Activated CD4-positive, alpha-beta T cell treated with anti-CD3 and anti-CD28 coated beads, Interleukin-2, amount 50 U/mL, for 24 hours (primary cell): Measurements from ENCODE around the gene GGPS1.
"Not testable (repeated sequence)": the region's sequence is repeated elsewhere in the genome, so short reads cannot be mapped to it uniquely, and the experiment has no call there.

Source experiments
- DNase-seq, 2 donors: peaks; one replicate each; pipeline ENCODE4 v3.0.0-alpha.2; 2020; ENCODE audit warnings: low read depth in 1 of 2, low spot score in 1 of 2

The GGPS1 gene

DNA sequence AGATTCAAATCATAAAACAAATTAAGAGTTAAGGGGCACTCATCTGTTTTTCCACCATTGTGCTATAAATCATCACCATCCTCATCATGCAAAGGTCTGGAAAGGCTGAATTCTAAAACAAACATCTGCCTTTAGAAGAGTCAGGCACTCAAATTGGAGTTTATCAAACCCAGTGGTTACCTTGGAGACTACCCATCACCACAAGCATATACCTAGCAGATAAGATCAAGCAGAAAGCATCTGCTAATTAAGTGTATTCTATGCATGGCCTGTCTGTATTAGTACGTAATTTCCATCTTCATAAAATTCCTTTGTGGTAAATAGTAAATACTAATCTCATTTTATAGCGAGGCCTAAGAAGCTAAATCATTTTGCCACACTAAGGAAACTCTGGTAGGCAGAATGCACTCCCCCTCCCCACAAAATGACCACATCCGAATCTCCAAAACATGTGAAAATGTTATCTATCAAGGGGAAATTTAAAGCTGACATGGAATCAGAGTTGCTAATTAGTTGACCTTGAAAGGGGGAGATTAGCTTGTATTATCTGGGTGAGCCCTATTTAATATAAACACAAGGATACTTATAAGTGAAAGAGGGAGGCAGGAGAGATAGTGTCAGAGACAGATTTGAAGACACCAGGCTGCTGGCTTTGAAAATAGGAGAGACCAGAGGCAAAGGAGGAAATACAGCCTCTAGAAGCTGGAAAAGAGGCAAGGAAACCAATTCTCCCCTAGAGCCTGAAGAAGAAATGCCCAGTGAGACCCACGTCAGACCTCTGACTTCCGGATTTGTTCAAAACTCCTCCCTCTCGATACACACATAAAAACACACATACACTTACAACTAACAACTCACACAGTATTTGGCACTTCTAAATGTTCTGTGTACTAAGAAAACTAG is 23.6 kb upstream of the GGPS1 start:
- DNase-seq: no peak

DNA sequence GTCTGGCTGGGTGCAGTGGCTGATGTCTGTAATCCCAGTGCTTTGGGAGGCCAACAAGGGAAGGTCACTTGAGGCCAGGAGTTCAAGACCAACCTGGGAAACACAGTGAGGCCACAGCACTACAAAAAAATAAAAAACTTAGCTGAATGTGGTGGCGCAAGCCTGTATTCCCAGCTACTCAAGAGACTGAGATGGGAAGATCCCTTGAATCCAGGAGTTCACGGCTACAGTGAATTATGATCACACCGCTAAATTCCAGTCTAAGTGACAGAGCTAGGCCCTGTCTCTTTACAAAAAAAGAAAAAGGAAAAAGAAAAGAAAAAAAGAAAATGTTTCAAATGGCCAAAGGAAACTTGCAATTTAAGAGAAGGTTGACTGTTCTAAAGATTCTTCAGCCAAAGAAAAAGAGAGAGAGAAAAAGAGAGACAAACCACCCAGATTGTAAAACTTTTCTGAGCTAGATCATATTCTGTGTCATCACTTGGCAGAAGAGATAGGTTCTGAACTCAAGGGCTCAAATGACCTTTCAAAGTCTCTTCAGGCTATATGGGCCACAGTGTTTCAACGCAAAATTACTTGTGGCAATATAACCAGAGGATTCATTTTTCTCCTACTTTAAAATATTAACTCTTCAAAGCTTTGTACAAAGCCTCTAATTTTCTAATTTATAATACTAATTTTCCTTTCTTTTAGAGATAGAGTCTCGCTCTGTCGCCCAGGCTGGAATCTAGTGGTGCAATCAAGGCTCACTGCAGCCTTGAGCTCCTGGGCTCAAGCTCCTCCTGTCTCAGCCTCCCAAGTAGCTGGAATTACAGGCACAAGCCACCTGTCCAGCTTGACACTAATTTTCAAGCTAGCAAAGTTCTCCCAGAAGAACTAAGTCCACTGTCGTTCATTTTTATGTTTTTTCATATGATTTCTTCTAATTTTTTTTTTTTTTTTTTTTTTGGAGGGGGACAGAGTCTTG is 20.9 kb upstream of the GGPS1 start:
- no peak for DNase-seq

DNA sequence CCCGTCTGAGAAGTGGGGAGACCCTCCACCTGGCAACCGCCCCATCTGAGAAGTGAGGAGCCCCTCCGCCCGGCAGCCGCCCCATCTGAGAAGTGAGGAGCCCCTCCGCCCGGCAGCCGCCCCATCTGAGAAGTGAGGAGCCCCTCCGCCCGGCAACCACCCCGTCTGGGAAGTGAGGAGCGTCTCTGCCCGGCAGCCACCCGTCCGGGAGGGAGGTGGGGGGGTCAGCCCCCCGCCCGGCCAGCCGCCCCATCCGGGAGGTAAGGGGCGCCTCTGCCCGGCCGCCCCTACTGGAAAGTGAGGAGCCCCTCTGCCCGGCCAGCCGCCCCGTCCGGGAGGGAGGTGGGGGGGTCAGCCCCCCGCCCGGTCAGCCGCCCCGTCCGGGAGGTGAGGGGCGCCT is 19.2 kb upstream of the GGPS1 start:
- not testable (repeated sequence) for DNase-seq

GRCh38 chr1:235313262-235313661 is 15.1 kb upstream of the GGPS1 start:
- DNase-seq: no peak

DNA sequence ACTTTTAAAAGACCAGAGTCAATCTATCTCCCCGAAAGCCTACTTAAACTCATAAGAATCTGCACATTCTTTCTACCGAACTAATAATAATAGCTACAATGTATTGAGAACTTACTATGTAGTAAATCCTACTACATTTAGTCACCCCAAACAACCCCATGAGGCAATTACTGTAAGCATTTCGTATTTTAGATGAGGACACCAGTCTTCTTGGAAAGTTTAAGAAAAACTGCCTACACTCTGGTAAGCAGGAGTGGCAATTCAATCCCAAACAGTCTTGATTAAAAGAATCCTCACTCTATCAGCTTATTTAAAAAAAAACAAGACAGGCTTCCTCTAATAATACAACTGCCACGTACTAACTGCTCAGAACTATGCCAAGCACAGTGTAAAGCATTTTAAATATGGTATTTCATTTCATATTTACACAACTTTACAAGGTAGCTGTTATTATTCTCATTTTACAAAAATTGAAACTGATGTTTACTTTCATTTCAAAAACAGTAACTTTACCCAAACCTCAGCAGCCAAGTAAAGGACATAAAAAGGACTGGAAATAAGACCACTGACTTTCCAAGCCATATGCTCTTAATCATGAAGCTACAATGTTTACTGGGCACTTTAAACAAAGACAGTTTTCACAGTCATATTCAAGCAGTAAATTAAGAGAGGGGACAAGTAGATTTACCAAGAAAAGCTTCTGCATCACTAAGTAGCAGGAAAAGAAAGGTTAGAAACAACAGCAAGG is 14.3 kb upstream of the GGPS1 start:
- DNase-seq: no peak

- DNase-seq: no peak
Observed at GRCh38 chr1:235315173-235315572, 13.2 kb upstream of the GGPS1 start.

DNA sequence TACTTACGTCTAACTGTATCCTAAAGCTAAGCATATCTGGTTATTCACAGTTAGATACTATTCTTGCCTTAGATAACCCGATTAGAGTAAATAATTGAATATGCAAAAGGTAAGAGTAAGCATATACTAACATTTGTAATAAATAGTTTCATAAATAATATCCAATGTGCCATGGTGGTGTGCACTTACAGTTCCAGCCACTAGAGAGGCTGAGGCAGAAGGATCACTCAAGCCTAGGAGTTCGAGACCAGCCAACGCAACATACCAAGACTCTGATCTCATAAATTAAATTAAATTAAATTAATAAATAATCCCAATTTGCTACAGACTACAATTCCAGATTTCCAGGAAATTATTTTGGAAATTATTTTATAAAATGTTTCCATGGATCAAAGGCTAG is 12.6 kb upstream of the GGPS1 start:
- DNase-seq: no peak

GRCh38 chr1:235317168-235317567 is 11.2 kb upstream of the GGPS1 start:
- no peak for DNase-seq

DNA sequence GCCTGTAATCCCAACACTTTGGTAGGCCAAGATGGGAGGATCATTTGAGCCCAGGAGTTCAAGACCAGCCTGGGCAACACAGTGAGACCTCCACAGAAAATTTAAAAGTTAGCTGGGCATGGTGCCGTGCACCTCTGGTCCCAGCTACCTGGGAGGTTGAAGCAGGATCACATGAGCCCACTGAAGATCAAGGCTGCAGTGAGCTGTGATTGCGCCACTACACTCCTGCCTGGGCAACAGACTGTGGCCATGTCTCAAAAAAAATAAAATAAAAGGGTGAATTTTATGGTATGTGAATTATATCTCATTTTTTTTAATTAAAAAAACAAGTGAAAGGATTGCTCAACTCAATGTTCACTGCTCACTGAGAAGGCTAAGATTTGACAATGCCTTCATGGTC is 9.1 kb upstream of the GGPS1 start:
- no peak for DNase-seq

DNA sequence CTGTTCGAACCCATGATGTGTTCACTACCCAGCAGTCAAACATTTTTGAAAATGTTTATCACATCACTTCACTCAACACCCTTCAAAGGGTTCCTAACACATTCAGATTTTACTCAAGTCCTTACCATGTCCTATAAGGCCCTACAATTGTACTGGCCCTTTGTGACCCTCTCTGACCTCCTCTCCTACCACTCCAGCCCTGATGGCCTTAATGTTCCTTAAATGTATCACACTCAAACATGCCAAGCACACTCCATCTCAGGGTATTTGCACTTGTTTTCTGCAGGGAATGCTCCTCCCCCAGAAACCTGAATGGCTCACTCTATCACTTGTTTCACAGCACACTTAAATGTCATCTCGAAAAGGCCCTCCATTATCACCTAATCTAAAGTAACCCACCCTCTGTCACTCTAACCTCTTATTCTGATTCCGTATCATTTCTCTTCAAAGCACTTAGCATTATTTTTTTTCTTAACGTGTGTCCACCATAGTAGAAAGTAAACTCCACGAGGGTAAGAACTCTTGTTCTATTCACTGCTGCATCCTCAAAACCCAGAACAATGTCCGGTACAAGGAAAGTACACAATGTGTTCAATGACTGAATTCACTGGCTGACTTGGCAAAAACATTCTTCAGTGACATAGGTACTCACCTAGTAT is 7.7 kb upstream of the GGPS1 start:
- DNase-seq: no peak

- no peak for DNase-seq
Observed at GRCh38 chr1:235324296-235324695, 4.1 kb upstream of the GGPS1 start.

DNA sequence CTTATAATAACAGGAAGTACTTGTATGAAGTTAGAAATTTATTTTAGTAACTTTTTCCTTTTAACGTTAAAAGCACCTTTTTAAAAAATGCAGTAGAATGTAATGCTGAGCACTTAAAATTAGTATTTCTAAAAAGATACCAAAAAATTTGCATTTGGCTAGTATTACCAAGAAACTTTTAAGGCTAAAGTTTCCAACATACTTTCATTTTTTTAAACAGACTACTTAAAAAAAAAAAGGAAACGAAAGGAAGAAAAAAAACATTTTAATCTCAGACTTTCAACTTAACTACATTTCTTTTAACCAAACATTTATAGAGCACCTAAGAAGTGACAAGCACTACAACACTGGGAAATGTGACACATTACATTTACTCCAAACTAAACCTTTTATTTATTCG is 3.2 kb upstream of the GGPS1 start:
- DNase-seq: no peak

- DNase-seq: no peak
Observed at GRCh38 chr1:235325854-235326253, 2.5 kb upstream of the GGPS1 start.

DNA sequence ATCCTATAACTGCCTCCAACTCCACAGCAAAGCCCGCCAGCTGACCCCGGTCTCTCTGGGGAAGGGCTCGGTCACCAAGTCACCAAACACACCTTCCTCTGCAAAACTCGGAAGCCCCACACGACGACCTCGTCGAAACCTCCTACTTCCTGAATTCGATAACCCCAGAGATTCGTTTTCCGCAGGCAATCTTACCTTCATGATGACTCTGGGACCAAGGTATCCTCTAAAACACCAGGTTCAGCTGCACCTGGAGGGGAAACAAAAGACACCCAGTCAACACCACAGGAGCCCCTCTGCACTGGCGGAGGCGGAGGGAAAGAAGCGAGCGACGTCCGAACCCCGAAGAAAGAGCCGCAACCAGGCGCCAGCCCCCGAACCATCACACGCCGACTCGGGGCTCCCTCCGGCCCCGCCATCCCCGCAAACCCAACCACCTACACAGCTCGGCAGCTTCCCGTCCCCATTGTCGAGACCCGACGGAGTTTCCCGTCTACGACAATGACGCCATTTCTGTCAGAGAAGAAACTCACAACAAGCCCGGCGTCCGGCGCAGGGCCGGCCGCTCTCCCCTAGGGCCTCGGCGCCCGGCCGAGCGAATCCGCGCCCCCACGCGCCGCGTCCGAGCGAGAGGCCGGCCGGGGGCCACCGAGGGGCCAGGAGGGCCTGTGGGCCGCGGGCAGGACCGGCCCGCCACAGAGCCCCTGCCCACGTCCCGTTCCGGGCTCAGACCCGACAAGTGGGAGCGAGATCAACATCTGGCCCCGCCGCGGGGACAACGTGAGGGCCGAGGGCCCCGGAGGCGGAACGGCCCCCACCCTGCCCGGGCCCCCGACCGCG is 1.4 kb upstream of the GGPS1 start:
- DNase-seq: peak; percentile 36 to 46

DNA sequence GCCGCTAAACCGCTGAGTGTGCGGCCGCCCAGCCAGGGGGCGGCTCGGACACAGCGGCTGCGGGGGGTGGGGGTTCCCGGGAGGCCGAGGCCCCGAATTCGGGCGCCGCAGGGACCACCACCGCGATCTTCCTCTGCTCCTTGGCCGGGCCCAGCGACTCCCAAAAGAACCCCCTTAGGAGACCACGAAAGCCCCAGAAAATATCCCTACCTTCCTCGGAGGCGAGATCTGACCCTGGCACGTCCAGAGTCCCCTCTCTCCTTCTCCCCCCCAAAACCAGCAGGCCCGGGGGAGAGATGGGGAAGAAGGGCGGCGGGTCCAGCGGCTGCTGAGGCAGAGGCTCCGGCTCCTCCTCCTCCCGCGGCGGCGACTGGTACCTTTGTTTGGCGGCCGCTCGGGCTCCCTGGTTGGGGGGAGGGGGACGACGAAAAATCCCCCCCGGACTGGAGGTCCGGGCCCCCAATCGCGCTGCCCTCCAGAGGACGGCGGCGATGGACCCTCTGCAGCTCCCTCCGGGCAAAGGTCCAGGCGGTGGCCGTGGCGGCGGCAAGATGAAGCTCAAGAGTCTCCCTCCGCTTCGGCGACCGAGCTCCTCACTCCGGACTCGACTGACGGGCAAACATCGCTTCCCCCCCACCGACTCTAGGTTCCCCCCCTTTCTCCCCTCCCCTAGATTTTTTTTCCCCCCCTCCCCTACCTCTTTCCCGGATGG is 655 bp upstream of the GGPS1 start, which contains the start of gene ARID4B:
TSS of gene ARID4B (minus strand) at position 621 of the 712 bp plus-strand sequence. CDS start 1,260 bp downstream, outside the sequence.
- DNase-seq: peak in 1 of 2 donors; percentile 39

DNA sequence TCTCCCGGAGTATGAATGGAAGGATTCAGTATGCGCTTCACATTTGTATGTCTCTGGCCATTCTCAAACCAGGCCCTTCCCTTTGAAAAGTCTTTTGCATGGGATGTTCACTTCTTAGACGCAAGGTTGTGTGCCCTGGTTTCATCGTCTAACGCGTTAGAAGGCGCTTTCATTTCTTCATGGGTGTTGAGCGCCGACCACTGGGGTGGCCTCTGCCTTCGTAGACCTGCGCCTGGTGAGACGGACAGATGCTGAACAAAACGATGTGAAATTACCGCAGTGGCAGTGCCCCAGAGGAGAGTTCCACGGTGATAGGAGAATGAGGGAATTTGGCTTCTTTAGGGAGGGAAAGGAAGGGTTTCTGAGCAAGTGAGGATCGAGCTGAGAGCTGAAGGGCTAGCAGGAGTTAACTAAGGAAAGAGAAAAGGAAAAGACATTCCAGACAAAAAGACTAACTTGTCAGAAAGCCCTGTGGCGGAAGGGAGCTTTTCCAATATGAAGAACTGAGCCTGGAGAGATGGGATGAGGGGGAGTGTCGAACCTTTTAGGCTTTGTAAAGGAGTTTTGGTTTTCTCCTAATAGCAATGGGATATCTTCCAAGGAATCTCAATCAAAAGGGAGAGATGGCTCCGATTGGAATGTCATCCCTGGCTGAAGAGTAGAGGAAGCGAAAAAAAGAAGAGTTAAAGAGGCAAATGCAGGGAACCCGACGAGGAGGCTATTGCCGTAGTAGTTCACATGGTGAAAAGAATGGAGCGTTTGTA is 951 bp downstream of the GGPS1 start:
- no peak for DNase-seq

- DNase-seq: no peak
Observed at GRCh38 chr1:235330918-235331285, 2.5 kb downstream of the GGPS1 start.

DNA sequence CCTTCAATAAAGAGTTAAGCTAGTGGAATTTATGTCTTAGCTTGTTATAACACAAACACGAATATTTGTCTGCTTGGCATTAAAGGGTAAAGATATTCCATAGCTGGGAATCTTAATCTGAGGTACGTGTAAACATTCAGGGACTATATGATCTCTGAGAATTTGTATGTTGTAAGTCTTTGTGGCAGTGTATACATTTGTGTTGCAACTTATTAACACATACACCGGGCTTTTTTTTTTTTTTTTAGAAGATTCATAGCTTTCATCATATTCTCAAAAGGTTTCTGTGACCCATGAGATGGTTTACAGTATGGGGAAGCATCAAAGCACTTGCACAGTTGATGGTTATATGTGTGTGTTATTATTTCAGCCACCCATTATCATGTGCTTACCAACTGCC is 3.0 kb downstream of the GGPS1 start:
- no peak for DNase-seq
